Mesenteric fat pad (tissue), 1 donor: ENCODE data around the gene ANKRD40CL. TPM values are rescaled to one million over a fixed set of nuclear protein-coding genes. Genes with fewer than 3 reads are reported as not detected.
"Not testable (repeated sequence)": the region's sequence is repeated elsewhere in the genome, so short reads cannot be mapped to it uniquely, and the experiment has no call there.

Source experiments
- DNase-seq: peaks from one replicate; pipeline ENCODE4 v3.0.0-alpha.2; 2020; ENCODE audit warnings: low spot score
- long read RNA-seq: library from polyadenylated mRNA; unstranded; transcript quantifications from one replicate; pipeline ENCODE4 v2.0.0, GENCODE V29; 2020
- total RNA-seq: library from RNA; stranded (reverse); fragmentation: NEBNext Ultra II Directional; extraction: Animal tissue kit (Norgen Biotek cat#: 25700); gene quantifications from one replicate; pipeline ENCODE4 v1.2.1, GENCODE V29; 2021
- donor health status: DM: yes; HTN: yes; CAD: no.

The ANKRD40CL gene
- total RNA-seq: not detected
- long read RNA-seq: 0 reads

DNA sequence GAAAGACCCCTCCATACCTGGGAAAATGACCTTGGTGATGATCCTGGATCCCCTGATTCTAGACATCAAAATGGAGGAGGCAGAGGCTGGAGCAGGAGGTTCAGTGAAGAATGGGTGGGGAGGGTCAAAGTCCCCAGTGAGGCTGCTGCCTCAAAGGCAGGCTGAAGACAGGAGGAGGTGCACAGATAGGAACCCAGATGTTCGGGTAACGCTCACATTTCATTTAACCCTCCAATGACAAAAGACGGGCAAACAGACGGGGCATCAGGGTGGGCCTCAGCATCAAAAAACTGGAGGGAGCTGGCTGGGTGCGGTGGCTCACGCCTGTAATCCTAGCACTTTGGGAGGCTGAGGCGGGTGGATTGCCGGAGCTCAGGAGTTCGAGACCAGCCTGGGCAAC is at the start of gene ANKRD40CL:
Gene ANKRD40CL, minus strand, starts transcription at position 73 of the 400 bp plus-strand sequence. CDS start 605 bp downstream, outside the sequence.
- DNase-seq: peak; percentile 59

DNA sequence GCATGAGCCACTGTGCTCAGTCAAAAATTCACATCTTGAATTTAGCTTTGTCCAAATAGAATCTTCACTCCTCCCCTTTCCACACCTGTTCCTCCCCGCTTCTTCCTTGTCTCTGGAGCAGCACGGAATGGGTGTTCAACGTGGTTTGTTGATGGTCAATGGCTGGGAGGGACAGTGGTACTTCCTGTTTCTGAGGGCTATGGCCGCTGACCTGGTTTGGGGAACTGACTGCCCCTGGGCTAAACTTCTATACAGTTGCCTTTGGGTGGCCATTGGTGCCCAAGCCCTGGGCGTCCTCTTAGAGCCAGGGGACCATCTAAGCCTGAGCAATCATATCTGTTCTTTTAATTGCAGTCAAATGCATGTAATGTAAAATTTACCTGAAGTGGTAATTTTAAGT is 49.0 kb upstream of the ANKRD40CL start:
- no peak for DNase-seq

DNA sequence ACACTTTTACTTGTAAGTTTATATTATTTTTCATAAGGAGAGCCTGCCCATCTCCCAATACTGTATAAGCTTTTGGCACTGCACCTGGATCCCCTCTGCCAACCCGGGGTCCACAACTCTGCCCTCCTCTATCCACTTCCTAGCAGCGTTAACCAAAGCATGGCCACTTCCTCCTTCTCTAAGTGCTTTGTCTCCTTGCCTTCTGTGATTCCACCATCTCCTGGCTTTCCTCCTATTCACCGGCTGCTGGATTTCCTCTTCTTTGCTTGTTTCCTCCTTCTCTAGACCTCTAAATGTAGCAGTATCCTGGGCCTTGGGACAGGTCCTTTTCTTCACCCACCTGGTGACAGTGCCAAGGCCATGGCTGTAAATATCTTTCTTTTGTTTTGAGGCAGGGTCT is 48.1 kb upstream of the ANKRD40CL start:
- no peak for DNase-seq

DNA sequence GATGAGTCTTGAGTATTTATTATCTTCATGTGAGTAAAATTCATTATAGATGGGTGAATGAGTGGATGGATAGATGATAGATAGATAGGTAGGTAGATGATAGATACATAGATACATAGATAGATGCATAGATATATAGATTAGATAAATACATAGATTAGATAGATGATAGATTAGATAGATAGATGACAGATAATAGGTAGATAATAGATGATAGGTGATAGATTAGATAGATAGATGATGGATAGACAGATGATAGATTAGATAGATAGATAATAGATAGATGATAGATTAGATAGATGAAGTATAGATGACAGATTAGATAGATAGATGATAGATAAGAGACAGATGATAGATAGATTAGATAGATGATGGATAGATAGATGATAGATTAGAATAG is 46.3 kb upstream of the ANKRD40CL start:
- no peak for DNase-seq

DNA sequence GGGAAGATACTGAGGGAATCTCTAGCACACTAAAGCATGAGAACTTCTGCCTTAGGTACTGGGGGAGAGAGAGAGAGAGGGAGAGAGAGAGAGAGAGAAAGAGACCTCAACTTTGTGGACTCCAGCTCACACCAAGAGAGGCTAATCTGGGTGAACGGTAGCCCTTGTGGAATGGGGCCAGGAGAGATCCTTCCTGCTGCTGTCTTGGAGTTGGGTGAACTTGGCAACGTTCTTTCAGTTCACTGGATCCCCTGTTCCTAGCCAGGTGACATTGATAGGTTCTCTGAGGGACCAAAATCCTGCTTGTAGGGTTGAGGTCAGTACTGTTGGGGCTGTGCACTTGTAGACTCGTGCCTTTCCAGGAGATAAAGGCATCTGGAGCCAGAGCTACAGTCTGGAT is 41.6 kb upstream of the ANKRD40CL start:
- DNase-seq: no peak

- no peak for DNase-seq
Observed at GRCh38 chr17:50808413-50808812, 41.1 kb upstream of the ANKRD40CL start.

DNA sequence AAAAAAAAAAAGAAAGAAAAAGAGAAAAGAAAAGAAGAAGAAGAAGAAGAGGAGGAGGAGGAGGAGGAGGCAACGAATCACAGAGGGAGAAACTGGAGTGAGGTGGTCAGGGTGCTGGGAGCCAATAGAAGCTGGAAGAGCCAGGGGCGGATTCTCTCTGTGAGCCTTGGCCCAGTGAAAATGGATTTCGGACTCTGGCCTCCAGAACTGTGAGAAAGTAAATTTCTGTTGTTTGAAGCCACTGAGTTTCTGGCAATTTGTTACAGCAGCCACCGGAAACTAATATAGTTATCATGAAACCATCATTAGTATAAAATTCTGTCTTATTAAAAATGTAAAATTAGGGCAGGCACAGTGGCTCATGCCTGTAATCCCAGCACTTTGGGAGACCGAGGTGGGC is 40.4 kb upstream of the ANKRD40CL start:
- no peak for DNase-seq

GRCh38 chr17:50807009-50807408 is 39.7 kb upstream of the ANKRD40CL start:
- DNase-seq: no peak

DNA sequence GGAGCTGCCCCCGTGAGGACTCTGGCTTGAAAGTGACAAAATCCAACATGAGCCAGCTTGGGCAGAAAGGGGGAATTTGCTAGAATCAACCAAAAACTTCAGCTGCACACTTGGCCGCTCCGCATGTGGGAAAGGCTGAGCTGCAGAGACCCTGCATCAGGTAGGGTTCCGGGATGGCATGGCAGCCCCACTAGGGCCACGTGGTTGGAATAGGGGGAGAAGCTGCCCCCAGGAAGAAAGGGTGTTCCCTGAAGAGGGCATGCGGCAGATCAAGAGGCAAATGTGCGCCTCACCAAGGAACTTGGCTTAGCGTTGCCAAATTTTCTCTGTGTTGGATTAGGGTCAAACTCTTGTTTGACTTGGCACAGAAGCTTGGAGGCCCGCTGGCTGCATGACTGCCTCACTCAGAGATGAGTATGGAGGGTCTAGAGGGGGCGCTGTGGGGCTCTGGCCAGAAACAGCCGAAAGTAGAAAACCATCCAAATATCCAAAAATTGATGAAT is 38.9 kb upstream of the ANKRD40CL start:
- DNase-seq: no peak

- DNase-seq: no peak
Observed at GRCh38 chr17:50805486-50805885, 38.2 kb upstream of the ANKRD40CL start.

DNA sequence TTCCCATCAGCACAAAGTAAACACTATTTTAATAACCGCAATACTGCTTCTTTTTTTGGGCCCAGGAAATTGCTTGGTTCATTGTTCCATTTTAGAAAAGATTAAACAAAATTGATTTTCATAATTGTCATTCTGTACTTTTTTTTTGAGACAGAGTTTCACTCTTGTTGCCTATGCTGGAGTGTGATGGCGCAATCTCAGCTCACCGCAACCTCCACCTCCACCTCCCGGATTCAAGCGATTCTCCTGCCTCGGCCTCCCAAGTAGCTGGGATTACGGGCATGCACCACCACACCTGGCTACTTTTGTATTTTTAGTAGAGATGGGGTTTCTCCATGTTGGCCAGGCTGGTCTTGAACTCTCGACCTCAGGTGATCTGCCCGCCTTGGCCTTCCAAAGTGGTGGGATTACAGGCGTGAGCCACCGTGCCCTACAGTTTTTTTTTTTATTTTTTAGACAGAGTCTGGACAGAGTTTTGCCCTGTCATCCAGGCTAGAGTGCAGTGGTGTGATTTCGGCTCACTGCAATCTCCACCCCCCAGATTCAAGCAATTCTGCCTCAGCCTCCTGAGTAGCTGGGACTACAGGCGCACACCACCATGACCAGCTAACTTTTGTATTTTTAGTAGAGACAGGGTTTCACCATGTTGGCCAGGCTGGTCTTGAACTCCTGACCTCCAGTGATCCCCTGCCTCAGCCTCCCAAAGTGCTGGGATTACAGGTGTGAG is 37.6 kb upstream of the ANKRD40CL start:
- not testable (repeated sequence) for DNase-seq

- DNase-seq: no peak
Observed at GRCh38 chr17:50803676-50804075, 36.4 kb upstream of the ANKRD40CL start.

GRCh38 chr17:50802609-50803571 is 35.6 kb upstream of the ANKRD40CL start:
- no peak for DNase-seq

DNA sequence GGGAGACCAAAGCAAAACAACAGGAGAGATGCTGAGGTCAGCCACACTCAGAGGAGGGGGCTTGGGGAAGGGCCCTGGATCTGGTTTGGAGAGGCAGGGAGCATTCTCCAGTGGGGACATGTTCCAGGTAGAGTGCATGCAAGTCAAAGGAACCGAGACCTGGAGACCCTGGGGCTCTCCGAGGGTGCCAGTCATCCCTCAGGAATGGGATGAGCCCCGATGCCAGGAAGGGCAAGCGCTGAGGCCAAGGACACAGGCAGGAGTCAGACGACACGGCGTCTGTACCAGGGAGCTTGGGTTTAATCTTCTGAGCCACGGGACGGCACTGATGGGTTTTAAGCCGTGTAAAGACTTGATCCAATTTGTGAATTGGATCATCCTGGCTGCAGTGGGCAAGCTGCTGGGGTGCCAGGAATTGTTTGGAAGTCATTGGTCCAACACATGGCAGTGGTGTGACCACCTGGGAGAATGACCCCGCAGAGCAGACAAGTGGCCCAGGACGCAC is 32.9 kb upstream of the ANKRD40CL start:
- DNase-seq: no peak

GRCh38 chr17:50799582-50799981 is 32.3 kb upstream of the ANKRD40CL start:
- DNase-seq: no peak

- no peak for DNase-seq
Observed at GRCh38 chr17:50798424-50799288, 31.3 kb upstream of the ANKRD40CL start.

- no peak for DNase-seq
Observed at GRCh38 chr17:50797135-50797810, 30.0 kb upstream of the ANKRD40CL start.

- DNase-seq: no peak
Observed at GRCh38 chr17:50794361-50794760, 27.0 kb upstream of the ANKRD40CL start.

DNA sequence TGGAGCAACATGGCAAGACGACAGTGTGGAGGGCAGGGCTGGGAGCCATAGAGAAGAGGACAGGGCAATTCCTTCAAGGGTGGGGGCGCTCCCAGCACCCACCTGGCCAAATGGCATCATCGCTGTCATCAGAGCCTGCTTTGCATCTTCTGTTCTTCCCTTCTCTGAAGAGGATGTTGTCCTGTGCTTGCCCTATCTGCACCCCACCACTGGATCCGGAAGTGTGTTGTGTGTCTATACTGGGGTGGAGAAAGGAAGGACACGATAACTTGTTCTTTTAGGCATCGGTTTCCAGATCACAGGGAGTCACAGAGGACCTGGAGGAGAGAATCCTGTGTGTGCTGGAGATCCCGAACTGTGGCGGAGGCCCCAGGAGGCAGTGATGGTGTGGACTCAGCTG is 25.7 kb upstream of the ANKRD40CL start:
- no peak for DNase-seq

- no peak for DNase-seq
Observed at GRCh38 chr17:50792132-50792531, 24.8 kb upstream of the ANKRD40CL start.
